Transverse colon (tissue), 4 donors: Measurements from ENCODE around the gene LAMTOR4. TPM values are rescaled to one million over a fixed set of nuclear protein-coding genes. Genes with fewer than 3 reads are reported as not detected.

Experiments
- DNase-seq: peaks from one replicate; pipeline ENCODE4 v3.0.0-alpha.2; 2019
- H3K27ac ChIP-seq, 4 donors: fragments of 200-600 bp; sonication (generic); 2 replicates each; pipeline ENCODE4 v1.5.1; 2016 to 2018; ENCODE audit warnings: inconsistent platforms in 4 of 4
- H3K27me3 ChIP-seq: fragments of 200-600 bp; sonication (generic); 2 replicates; pipeline ENCODE4 v1.5.1; 2017; ENCODE audit warnings: inconsistent platforms
- H3K36me3 ChIP-seq, 4 donors: fragments of 200-600 bp; sonication (generic); 2 replicates each; pipeline ENCODE4 v1.5.1; 2017 to 2019; ENCODE audit warnings: inconsistent platforms in 4 of 4
- H3K4me1 ChIP-seq, 4 donors: fragments of 200-600 bp; sonication (generic); 2 replicates each; pipeline ENCODE4 v1.5.1; 2017 to 2020; ENCODE audit warnings: inconsistent platforms in 4 of 4
- H3K4me3 ChIP-seq, 4 donors: fragments of 200-600 bp; sonication (generic); 1 replicate in 1 of 4; 2 replicates in 3 of 4; pipeline versions ENCODE4 v1.5.1 to v1.6.1; 2017 to 2019; ENCODE audit warnings: inconsistent platforms in 4 of 4
- H3K9me3 ChIP-seq, 2 donors: fragments of 200-600 bp; sonication (generic); 2 replicates each; pipeline ENCODE4 v1.5.1; 2017 to 2019; ENCODE audit warnings: inconsistent platforms in 2 of 2
- CTCF ChIP-seq, 5 experiments: fragments of 200-600 bp in 3 of 5; fragments of 450-650 bp in 2 of 5; sonication (generic) in 3 of 5; IDR thresholded peaks; 1 replicate in 2 of 5; 2 replicates in 3 of 5; pipeline ENCODE4 v1.5.1; 2016 to 2017; ENCODE audit warnings: antibody characterized with exemption in 5 of 5, inconsistent platforms in 3 of 5, mild to moderate bottlenecking in 2 of 5, moderate library complexity in 1 of 5
- EP300 ChIP-seq: sonication (generic); formaldehyde crosslinking; IDR thresholded peaks from one replicate; pipeline ENCODE4 v1.6.1; 2017; ENCODE audit warnings: antibody characterized with exemption, low read depth
- POLR2A ChIP-seq: fragments of 450-650 bp; IDR thresholded peaks from one replicate; pipeline ENCODE4 v1.6.1; 2016; ENCODE audit warnings: antibody characterized with exemption, mild to moderate bottlenecking, moderate library complexity
- POLR2AphosphoS5 ChIP-seq, 3 donors: sonication (generic); formaldehyde crosslinking; IDR thresholded peaks; one replicate each; pipeline ENCODE4 v1.6.1; 2016; ENCODE audit warnings: antibody characterized with exemption in 3 of 3
- WGBS, 2 donors: methylation state at CpG; one replicate each; pipeline ENCODE4 v1.1.5; 2018; ENCODE audit warnings: low coverage in 1 of 2; 5-methylcytosine and 5-hydroxymethylcytosine counted together
- in situ Hi-C, 4 donors: fragments of 200-750 bp; cut with MboI; loops; one replicate each; pipeline versions ENCODE4 v1.15.0 to v1.15.1; 2017; ENCODE audit warnings: low sequenced_read_pairs in 3 of 4, low pct_ligation_motif_present in 1 of 4, low pct_unique_long_range_greater_than_20kb in 1 of 4
- intact Hi-C: fragments of 100-400 bp; cut with DNase I; formaldehyde crosslinking; loops from one replicate; pipeline ENCODE4 v1.15.1; 2023; ENCODE audit warnings: low total_unique reads
- total RNA-seq, 4 donors: library from RNA; depleted of rRNA; stranded (reverse); fragments of >200 nt; gene quantifications; one replicate each; pipeline ENCODE4 v1.1.0, GENCODE V29; 2016

LAMTOR4 gene
- total RNA-seq, 4 donors from 2014 or later = 105 to 403 (median 256) TPM

DNA sequence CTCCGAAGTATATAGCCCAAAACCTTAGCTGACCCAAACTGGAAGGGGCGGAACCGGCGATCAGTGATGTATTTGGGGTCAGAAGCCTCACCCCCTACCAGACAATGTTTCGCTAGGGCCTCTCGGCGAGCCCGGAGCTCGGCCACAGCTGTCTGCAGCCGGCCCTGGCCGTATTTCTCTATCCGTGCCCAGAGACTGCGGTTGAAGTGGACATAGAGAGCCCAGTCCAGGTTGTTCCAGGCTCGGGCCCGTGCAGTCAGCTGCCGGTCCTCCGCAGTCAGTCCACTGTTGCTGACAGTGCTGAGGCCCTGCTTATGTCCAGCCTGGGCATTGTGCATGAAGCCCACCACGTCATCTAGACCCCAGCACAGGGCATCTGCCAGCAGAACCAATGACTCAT lies 11.3 kb downstream of the LAMTOR4 start:
- in situ Hi-C loops = no loop called here
- no peak overlapping the region for H3K27ac ChIP-seq
- WGBS, 2 donors = 17 to 93% methylated on average over 1 to 18 of the region's 18 CpGs
- H3K27me3 ChIP-seq = no peaks in the 10 kb centered on the region
- H3K4me1 ChIP-seq = peaks cover 16 to 47% (median 36%) of the 10 kb centered on the region in 4 donors
- peaks cover 0 to 6% (median 0%) of the 10 kb centered on the region in 4 donors for H3K36me3 ChIP-seq
- no peak for DNase-seq
- intact Hi-C loops = no loop called here
- H3K4me3 ChIP-seq = no peak overlapping the region
- no peaks in the 10 kb centered on the region for H3K9me3 ChIP-seq
- TF ChIP-seq EP300 (no peak), POLR2A (no peak)

DNA sequence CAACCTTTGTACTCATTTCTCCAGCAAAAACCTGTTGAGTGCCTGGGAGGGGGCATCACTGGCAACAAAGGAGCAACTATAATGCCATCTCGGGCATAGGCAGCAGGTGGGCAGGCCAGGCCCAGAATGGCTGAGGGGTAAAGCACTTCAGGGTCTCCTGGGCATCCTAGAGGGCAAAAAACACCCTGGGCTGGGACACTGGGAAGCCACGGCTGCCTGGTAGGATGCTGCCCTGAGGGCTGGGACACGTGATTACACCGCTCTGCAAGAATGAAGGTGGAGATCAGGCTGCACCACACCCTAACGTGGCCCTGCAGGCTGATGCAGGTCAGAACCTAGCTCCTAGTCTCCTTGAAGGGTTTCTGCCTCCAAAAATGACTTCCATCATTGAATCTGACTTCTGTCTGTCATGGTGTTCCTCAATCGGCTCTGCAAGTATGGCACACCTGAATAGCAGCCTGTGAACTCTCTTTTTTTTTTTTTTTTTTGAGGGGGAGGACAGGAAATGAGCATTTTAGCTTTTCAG lies 14.4 kb downstream of the LAMTOR4 start:
- Histone ChIP-seq H3K36me3 (no peaks in the 10 kb centered on the region), H3K4me1 (peaks cover 10 to 29% (median 20%) of the 10 kb centered on the region in 4 donors), H3K27ac (peak overlapping the region; percentile 58 to 72 (median 66)), H3K27me3 (no peaks in the 10 kb centered on the region), H3K9me3 (no peaks in the 10 kb centered on the region), H3K4me3 (no peak overlapping the region)
- in situ Hi-C loops = no loop called here
- WGBS, 2 donors = 20 to 46% methylated on average over 1 to 6 of the region's 6 CpGs
- peak; percentile 80 for DNase-seq
- intact Hi-C loops = no loop called here
- TF ChIP-seq CTCF (IDR thresholded peaks at IDR 0.05) = no peak
- peak in 2 of 3 donors; percentile 28 to 32 for TF ChIP-seq POLR2AphosphoS5 (IDR thresholded peaks at IDR 0.05)

DNA sequence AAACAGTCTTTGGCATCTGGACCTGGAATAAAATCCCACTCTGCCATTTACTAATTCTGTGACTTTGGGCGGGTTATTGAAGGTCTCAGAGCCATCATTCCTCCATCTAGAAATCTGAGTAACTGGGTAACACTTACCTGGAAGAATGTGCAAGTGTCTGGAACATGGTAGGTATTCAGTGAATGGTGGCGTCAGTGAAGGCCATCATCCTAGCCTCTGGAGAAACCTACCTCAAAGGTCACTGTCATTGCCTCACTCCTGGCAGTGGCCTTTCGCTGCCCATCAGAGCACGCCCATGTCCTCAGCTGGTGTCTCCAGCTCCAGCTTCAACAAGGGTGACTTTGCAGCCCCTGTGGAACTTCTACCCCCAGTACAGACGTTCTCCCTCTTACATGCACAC lies 15.2 kb downstream of the LAMTOR4 start:
- WGBS, 2 donors = 50 to 85% methylated on average over 1 to 5 of the region's 5 CpGs
- Histone ChIP-seq H3K4me3 (no peak overlapping the region), H3K9me3 (no peaks in the 10 kb centered on the region), H3K4me1 (peaks cover 10 to 34% (median 25%) of the 10 kb centered on the region in 4 donors), H3K36me3 (no peaks in the 10 kb centered on the region), H3K27ac (peak overlapping the region in 1 of 4 donors; percentile 72), H3K27me3 (no peaks in the 10 kb centered on the region)
- intact Hi-C loops (no loop called here), in situ Hi-C loops (no loop called here)
- no peak for DNase-seq
- no peak for TF ChIP-seq EP300

- 80 to 83% methylated on average over 2 to 16 of the region's 16 CpGs for WGBS, 2 donors
- TF ChIP-seq POLR2AphosphoS5 (IDR thresholded peaks at IDR 0.05) (no peak), EP300 (no peak), CTCF (IDR thresholded peaks at IDR 0.05) (no peak), POLR2A (no peak)
- Histone ChIP-seq H3K36me3 (no peaks in the 10 kb centered on the region), H3K27ac (no peak overlapping the region), H3K9me3 (no peaks in the 10 kb centered on the region), H3K4me1 (peaks cover 10 to 44% (median 30%) of the 10 kb centered on the region in 4 donors), H3K27me3 (peaks cover 10% of the 10 kb centered on the region), H3K4me3 (no peak overlapping the region)
- intact Hi-C loops = no loop called here
- in situ Hi-C loops = no loop called here
- DNase-seq = no peak
Measured at GRCh38 chr7:100166317-100166940, 17.7 kb downstream of the LAMTOR4 start.

- in situ Hi-C loops (no loop called here), intact Hi-C loops (no loop called here)
- no peak for DNase-seq
- no peaks in the 10 kb centered on the region for H3K36me3 ChIP-seq
- no peaks in the 10 kb centered on the region for H3K9me3 ChIP-seq
- H3K4me1 ChIP-seq = peaks cover 10 to 49% (median 35%) of the 10 kb centered on the region in 4 donors
- peak overlapping the region in 2 of 4 donors; percentile 36 to 51 for H3K4me3 ChIP-seq
- H3K27me3 ChIP-seq = peaks cover 16% of the 10 kb centered on the region
- no peak for TF ChIP-seq CTCF (IDR thresholded peaks at IDR 0.05)
- TF ChIP-seq POLR2A = no peak
- no peak for TF ChIP-seq POLR2AphosphoS5 (IDR thresholded peaks at IDR 0.05)
- TF ChIP-seq EP300 = no peak
- 51% methylated on average over 14 of the region's 14 CpGs; no CpG with 5 or more reads in 1 of the 2 donors for WGBS, 2 donors
- H3K27ac ChIP-seq = peak overlapping the region; percentile 78 to 85 (median 80)
Measured at GRCh38 chr7:100166970-100167911, 18.5 kb downstream of the LAMTOR4 start.
